IMR-90 (cell line): ENCODE results near the gene MEGF10.

ENCODE experiments used
- CEBPB ChIP-seq: IDR thresholded peaks from 2 replicates; pipeline ENCODE4 v1.6.1; 2012; ENCODE audit warnings: low read depth, low read length, improper control_type of control experiment
- CHD1 ChIP-seq: IDR thresholded peaks from 2 replicates; pipeline ENCODE4 v1.6.1; 2012; ENCODE audit warnings: low read depth, low read length, improper control_type of control experiment
- FOS ChIP-seq: fragments of 150-350 bp; IDR thresholded peaks from 2 replicates; pipeline ENCODE4 v1.6.1; 2016; ENCODE audit warnings: low read depth, low read length
- MAFK ChIP-seq: IDR thresholded peaks from 2 replicates; pipeline ENCODE4 v1.6.1; 2012; ENCODE audit warnings: low read depth, low read length, improper control_type of control experiment
- MAZ ChIP-seq: IDR thresholded peaks from 2 replicates; pipeline ENCODE4 v1.6.1; 2012; ENCODE audit warnings: low read depth, mild to moderate bottlenecking, low read length, improper control_type of control experiment, moderate library complexity, borderline replicate concordance
- MXI1 ChIP-seq: IDR thresholded peaks from 2 replicates; pipeline ENCODE4 v1.6.1; 2012; ENCODE audit warnings: low read depth, mild to moderate bottlenecking, low read length, moderate library complexity, borderline replicate concordance
- NFE2L2 ChIP-seq: fragments of 150-350 bp; IDR thresholded peaks from 2 replicates; pipeline ENCODE4 v1.6.1; 2016; ENCODE audit warnings: low read depth, mild to moderate bottlenecking, low read length
- POLR2A ChIP-seq: IDR thresholded peaks from 2 replicates; pipeline ENCODE4 v1.6.1; 2012; ENCODE audit warnings: mild to moderate bottlenecking, low read depth, low read length
- RAD21 ChIP-seq: IDR thresholded peaks from 2 replicates; pipeline ENCODE4 v1.6.1; 2012; ENCODE audit warnings: low read length, improper control_type of control experiment
- RCOR1 ChIP-seq: IDR thresholded peaks from 2 replicates; pipeline ENCODE4 v1.6.1; 2012; ENCODE audit warnings: mild to moderate bottlenecking, low read length, improper control_type of control experiment; ENCODE audit not compliant: insufficient replicate concordance
- RFX5 ChIP-seq: IDR thresholded peaks from 2 replicates; pipeline ENCODE4 v1.8.0; 2012; ENCODE audit warnings: low read depth, mild to moderate bottlenecking, low read length, moderate library complexity
- SMC3 ChIP-seq: fragments of 150-350 bp; IDR thresholded peaks from 2 replicates; pipeline ENCODE4 v1.6.1; 2016; ENCODE audit warnings: low read depth, mild to moderate bottlenecking, antibody characterized with exemption, low read length, moderate library complexity
- TF ChIP-seq, protein P1 (sequence below): conservative IDR thresholded peaks from 2 replicates; pipeline ENCODE4 v1.5.1; 2012; ENCODE audit warnings: mild to moderate bottlenecking, low read depth, low read length, improper control_type of control experiment
- TF ChIP-seq, protein P2 (sequence below): fragments of 150-350 bp; IDR thresholded peaks from 2 replicates; pipeline ENCODE4 v1.6.1; 2017; ENCODE audit warnings: mild to moderate bottlenecking, antibody characterized with exemption, low read length, low read depth

DNA sequence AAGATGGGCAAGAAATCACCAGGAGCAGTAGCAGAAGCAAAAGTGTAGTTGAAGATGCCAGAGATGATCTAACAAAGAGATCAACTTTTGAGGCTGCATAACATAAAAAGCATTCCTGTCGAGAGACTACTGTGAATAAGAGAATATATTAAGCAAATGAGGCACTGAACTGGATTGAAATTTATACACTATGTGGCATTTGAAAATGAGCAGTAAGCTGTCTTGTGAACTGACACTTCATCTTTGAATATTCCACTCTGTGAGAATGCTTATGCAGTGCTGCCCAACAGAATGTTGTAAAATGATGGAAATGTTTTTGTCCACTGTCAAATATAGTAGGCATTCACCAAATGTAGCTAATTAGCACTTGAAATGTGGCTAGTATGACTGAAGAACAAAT is 208.0 kb downstream of the MEGF10 start:
- no peak for TF ChIP-seq SMC3
- TF ChIP-seq, protein P1, sequence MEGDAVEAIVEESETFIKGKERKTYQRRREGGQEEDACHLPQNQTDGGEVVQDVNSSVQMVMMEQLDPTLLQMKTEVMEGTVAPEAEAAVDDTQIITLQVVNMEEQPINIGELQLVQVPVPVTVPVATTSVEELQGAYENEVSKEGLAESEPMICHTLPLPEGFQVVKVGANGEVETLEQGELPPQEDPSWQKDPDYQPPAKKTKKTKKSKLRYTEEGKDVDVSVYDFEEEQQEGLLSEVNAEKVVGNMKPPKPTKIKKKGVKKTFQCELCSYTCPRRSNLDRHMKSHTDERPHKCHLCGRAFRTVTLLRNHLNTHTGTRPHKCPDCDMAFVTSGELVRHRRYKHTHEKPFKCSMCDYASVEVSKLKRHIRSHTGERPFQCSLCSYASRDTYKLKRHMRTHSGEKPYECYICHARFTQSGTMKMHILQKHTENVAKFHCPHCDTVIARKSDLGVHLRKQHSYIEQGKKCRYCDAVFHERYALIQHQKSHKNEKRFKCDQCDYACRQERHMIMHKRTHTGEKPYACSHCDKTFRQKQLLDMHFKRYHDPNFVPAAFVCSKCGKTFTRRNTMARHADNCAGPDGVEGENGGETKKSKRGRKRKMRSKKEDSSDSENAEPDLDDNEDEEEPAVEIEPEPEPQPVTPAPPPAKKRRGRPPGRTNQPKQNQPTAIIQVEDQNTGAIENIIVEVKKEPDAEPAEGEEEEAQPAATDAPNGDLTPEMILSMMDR = no peak
- no peak for TF ChIP-seq MXI1
- TF ChIP-seq POLR2A = no peak
- no peak for TF ChIP-seq RCOR1
- no peak for TF ChIP-seq MAFK
- no peak for TF ChIP-seq RAD21
- no peak for TF ChIP-seq FOS
- TF ChIP-seq CEBPB = no peak
- no peak for TF ChIP-seq RFX5
- TF ChIP-seq NFE2L2 = no peak
- no peak for TF ChIP-seq CHD1
- no peak for TF ChIP-seq MAZ
- TF ChIP-seq, protein P2, sequence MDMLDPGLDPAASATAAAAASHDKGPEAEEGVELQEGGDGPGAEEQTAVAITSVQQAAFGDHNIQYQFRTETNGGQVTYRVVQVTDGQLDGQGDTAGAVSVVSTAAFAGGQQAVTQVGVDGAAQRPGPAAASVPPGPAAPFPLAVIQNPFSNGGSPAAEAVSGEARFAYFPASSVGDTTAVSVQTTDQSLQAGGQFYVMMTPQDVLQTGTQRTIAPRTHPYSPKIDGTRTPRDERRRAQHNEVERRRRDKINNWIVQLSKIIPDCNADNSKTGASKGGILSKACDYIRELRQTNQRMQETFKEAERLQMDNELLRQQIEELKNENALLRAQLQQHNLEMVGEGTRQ = no peak
